Stimulated activated CD8-positive, alpha-beta memory T cell treated with anti-CD3 and anti-CD28 coated beads, Interleukin-7, amount 100 ng/mL, for 4 hours (primary cell): ENCODE data around the gene ENPEP.

Experiments used
- DNase-seq, 2 donors: peaks; one replicate each; pipeline ENCODE4 v3.0.0-alpha.2; 2020; ENCODE audit warnings: low read depth in 2 of 2

Gene ENPEP

DNA sequence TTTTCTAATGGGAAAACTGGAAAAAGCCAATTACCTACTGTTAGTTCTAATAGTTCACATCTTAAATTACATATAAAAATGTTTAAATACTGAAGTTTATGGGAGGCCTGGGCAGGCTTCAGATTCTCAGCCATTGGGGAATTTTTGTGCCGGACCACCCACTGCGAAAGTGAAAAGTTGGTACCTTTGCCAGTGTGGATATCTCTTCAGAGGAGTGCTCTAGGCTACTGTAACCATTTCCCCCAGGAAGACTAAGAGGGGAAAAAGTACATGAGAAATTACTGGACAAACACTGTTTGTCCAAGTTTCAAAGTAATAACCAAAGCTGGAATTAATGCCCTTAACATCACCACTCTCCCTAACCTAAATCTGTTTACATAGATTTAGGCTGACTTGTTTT, 126.1 kb downstream of the ENPEP start:
- DNase-seq = no peak

DNA sequence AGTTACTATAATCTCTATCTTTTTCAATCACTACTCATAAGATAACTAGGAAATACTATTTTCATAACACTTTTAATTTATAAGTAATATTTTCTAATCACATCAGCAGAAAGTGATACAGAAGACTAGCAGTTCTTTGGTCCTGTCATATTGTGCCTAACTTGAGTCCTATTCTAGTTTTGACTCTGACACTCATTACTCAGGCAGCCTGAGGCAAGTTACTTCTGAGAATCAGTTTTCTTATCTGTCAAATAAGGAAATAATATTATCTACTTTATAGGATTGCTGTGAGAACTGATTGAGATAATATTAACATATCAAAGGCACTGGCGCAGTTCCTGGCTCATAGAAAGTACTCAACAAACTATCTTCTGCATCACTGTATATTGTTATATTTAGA, 129.1 kb downstream of the ENPEP start:
- DNase-seq = no peak

GRCh38 chr4:110609044-110609750, 133.2 kb downstream of the ENPEP start:
- no peak for DNase-seq

DNA sequence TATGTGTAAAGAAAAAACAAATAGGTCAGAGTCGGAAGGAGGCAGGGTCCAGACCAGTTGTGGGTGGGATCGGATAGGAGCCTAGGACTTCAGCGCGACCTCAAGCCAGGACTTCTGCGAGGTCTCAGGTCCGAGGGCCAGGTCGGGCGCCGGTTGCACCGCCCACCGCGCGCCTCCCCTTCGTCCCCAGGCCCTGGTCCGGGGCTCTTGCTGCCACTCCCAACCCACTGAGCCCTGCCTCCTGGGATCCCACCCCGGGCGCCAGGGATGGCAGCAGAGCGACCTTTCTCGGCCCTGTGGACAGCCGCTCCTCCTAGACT, 134.6 kb downstream of the ENPEP start:
- DNase-seq = no peak

GRCh38 chr4:110610940-110611831, 135.2 kb downstream of the ENPEP start:
- DNase-seq = no peak

GRCh38 chr4:110611968-110612447, 136.1 kb downstream of the ENPEP start:
- no peak for DNase-seq

DNA sequence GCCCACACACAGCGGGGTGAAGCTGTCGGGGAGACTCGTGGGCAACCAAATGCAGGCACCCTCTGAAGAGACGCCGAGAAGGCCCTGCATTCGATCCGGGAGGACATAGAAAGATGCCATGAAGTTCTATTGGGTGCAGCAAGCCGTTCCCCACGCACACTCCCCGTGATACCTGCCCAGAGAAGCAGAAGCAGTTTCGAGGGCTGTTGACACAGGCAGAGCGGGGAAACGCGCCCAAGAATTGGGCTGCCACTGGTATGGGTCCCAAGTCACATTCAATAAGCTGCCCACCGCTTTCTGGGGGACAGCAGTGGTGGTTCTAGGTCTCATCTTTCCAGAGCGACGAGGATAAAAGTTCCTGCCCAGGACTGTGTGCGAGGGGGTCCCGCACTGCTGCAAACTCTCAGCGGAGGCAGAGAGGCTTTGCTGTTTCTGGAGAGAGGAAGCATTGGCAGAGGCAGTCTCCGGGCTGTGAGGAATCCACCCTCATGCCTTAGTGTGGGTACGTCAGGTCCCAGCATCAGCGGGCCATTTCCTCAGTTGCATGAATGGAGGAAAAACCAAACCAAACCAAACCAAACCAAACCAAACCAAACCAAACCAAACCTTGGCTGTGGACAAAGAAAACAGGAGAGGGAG, 136.8 kb downstream of the ENPEP start:
- DNase-seq = no peak

- DNase-seq = no peak
These were observed 137.8 kb downstream of the ENPEP start for GRCh38 chr4:110613745-110614144.

DNA sequence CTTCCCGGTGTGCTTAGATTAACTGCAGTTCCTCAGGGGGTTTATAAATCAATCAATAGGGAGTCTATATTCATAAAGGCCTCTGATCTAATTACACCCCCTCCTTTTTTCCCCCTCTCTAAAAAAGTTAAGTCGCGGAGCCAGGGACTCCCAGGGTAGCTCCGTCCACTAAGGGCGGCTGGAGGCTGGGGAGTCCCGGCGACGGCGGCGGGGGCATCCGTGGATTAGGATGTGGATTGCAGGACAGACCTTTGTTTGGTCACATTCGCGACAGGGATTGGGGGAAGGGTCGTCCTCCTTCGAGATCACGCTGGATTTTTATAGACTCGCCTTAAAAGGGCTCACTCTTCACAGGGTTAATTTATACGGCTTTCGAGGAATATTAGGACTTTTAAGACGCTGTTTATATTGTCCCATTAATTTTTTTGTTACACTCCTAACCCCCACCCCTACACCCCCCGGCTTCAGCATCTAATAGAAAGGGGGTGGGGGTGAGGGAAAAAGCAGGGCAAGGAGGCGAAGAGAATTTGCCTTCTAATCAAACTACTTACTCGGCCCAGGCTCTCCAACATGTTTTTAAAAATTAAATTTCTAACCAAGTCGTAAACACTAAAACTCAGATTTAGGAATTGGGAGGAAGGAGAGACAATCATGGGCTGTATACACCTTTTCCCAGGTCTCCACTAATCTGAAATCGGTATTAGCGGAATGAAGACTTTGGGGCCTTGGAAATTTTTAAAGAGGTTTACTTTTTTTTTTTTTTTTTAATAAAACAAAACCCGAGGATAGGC, 138.4 kb downstream of the ENPEP start:
- no peak for DNase-seq
